OCI-LY1 (cell line): Measurements from ENCODE around the gene HDHD5.

Experiments
- H2AFZ ChIP-seq: fragments of 200-600 bp; sonication (generic), shearing (Covaris generic); 2 replicates; pipeline ENCODE4 v1.6.0; 2014; ENCODE audit warnings: antibody characterized with exemption, mild to moderate bottlenecking, low read length
- H3F3A ChIP-seq: fragments of 200-600 bp; sonication (generic), shearing (Covaris generic); 2 replicates; pipeline ENCODE4 v1.6.0; 2014; ENCODE audit warnings: mild to moderate bottlenecking, antibody characterized with exemption, low read length, moderate library complexity; ENCODE audit not compliant: insufficient read depth
- H3K27ac ChIP-seq: fragments of 200-600 bp; sonication (generic); 2 replicates; pipeline ENCODE4 v1.5.1; 2014; ENCODE audit warnings: low read length, mixed run types, mild to moderate bottlenecking, low read depth; ENCODE audit not compliant: poor library complexity, severe bottlenecking
- H3K27me3 ChIP-seq: fragments of 200-600 bp; sonication (generic); 2 replicates; pipeline ENCODE4 v1.6.0; 2014; ENCODE audit warnings: antibody characterized with exemption, mild to moderate bottlenecking, low read length, moderate library complexity; ENCODE audit not compliant: insufficient read depth
- H3K36me3 ChIP-seq: fragments of 200-600 bp; sonication (generic); 2 replicates; pipeline ENCODE4 v1.6.1; 2014; ENCODE audit warnings: mild to moderate bottlenecking, antibody characterized with exemption, low read length, moderate library complexity, mixed read lengths; ENCODE audit not compliant: insufficient read depth
- H3K4me1 ChIP-seq: fragments of 200-600 bp; sonication (generic); 2 replicates; pipeline ENCODE4 v1.5.1; 2014; ENCODE audit warnings: mild to moderate bottlenecking, low read length, moderate library complexity; ENCODE audit not compliant: insufficient read depth, severe bottlenecking
- H3K4me2 ChIP-seq: fragments of 200-600 bp; sonication (generic), shearing (Covaris generic); 2 replicates; pipeline ENCODE4 v1.6.1; 2014; ENCODE audit warnings: low read length
- H3K4me3 ChIP-seq: fragments of 200-600 bp; sonication (generic); 2 replicates; pipeline ENCODE4 v1.5.1; 2014; ENCODE audit warnings: low read length, low read depth, mild to moderate bottlenecking, mixed read lengths; ENCODE audit not compliant: poor library complexity, severe bottlenecking
- H3K79me2 ChIP-seq: fragments of 200-600 bp; shearing (Covaris generic); 2 replicates; pipeline ENCODE4 v1.6.1; 2016; ENCODE audit warnings: mixed run types, low read length, mixed read lengths; ENCODE audit not compliant: insufficient read depth
- H3K9ac ChIP-seq: fragments of 200-600 bp; sonication (generic), shearing (Covaris generic); 2 replicates; pipeline ENCODE4 v1.6.1; 2014; ENCODE audit warnings: mild to moderate bottlenecking, low read length, mixed read lengths
- H3K9me2 ChIP-seq: fragments of 200-600 bp; sonication (generic), shearing (Covaris generic); 2 replicates; pipeline ENCODE4 v1.6.1; 2014; ENCODE audit warnings: low read depth, mild to moderate bottlenecking, low read length, mixed read lengths
- H3K9me3 ChIP-seq: fragments of 200-600 bp; shearing (Covaris generic); 2 replicates; pipeline ENCODE4 v1.6.1; 2014; ENCODE audit warnings: low read length, mixed read lengths
- H4K20me1 ChIP-seq: fragments of 200-600 bp; sonication (generic), shearing (Covaris generic); 2 replicates; pipeline ENCODE4 v1.6.0; 2016; ENCODE audit warnings: mild to moderate bottlenecking, low read length; ENCODE audit not compliant: insufficient read depth
- CTCF ChIP-seq: fragments of 200-600 bp; sonication (generic), shearing (Covaris generic); IDR thresholded peaks from 2 replicates; pipeline ENCODE4 v1.5.1; 2017; ENCODE audit warnings: mild to moderate bottlenecking, antibody characterized with exemption, low read length, moderate library complexity, mixed read lengths
- EZH2 ChIP-seq: fragments of 200-600 bp; sonication (generic), shearing (Covaris generic); IDR thresholded peaks from 2 replicates; pipeline ENCODE4 v1.8.0; 2017; ENCODE audit warnings: borderline replicate concordance, mixed run types, mild to moderate bottlenecking, antibody characterized with exemption, low read length, moderate library complexity, mixed read lengths

HDHD5 gene

DNA sequence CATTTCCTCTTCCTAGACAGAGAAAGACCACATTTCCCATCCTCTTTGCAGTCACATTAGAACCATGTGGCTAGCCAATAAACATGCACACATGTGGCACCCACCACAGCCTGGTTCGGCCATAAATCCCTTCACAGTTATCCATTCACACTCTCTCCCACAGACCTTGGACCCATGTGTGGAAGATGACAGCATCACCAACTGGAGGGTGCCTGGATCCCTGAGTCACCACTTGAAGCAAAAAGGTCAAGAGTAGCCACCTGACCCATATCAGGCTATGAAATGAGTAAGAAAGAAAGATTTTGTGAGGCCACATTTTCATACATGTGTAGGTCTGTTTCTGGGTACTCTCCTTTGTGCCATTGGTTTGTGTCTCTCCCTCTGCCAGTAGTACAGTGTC, 28.9 kb downstream of the HDHD5 start:
- no peaks in the 10 kb centered on the region for H3K9me3 ChIP-seq
- no peaks in the 10 kb centered on the region for H3F3A ChIP-seq
- TF ChIP-seq CTCF (no peak), EZH2 (no peak)
- no peaks in the 10 kb centered on the region for H3K27me3 ChIP-seq
- no peak overlapping the region for H3K9ac ChIP-seq
- no peak overlapping the region for H3K27ac ChIP-seq
- no peak overlapping the region for H3K4me3 ChIP-seq
- no peaks in the 10 kb centered on the region for H3K79me2 ChIP-seq
- H3K36me3 ChIP-seq: no peaks in the 10 kb centered on the region
- H3K4me1 ChIP-seq: peaks cover 20% of the 10 kb centered on the region
- no peaks in the 10 kb centered on the region for H3K9me2 ChIP-seq
- H3K4me2 ChIP-seq: no peak overlapping the region
- no peak overlapping the region for H2AFZ ChIP-seq
- no peaks in the 10 kb centered on the region for H4K20me1 ChIP-seq

DNA sequence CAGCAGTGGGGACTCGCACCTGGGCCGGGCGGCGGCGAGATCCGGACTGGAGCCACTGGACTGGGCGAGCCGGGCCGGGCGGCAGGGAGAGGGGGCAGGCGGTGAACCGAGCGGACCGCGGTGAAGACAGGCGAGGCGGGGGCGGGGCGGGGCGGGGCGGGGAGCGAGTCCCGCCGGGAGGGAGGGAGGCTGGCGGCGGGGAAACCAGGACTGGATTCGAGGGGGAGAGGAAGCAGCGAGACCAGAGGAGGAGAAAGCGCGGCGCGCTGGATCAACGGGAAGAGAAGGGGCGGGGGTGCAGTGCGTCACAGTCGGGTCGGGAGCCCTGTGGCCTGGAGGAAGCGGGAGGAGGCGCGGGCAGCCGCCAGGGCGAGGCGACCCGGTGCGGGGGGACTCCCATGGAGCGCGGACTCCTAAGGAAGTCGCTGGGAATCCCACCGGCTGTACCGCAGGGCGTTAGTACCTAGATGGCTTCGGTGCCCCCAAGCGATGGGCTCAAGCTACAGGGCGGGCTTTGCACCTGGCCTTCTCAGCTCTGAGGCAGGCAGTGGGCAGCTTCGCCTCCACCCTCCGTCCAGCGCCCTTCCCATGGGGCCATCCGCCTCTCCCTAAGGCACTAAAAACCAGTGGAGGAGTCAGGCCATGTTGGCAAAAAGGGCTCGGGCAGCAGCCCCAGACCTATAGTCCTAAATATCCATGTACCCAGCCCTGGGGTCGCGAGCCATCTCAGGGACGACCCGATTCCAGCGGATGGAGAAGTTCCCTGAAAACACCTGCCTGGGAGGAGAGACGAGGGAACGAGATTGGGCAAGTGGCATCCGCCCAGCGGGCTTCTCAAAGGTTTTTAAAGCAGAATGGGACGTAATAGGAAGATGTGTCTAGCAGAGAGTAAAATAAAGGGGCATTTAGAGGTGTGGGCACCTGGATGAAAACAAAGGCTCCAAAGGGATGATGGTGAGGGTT, 37.6 kb downstream of the HDHD5 start, which contains the start of gene TMEM121B:
Gene TMEM121B, minus strand, starts transcription at position 128 of the 963 bp plus-strand sequence. CDS start 233 bp downstream, outside the sequence.
- H4K20me1 ChIP-seq: no peaks in the 10 kb centered on the region
- H3K9me2 ChIP-seq: no peaks in the 10 kb centered on the region
- H3K9ac ChIP-seq: no peak within 1 kb of the TSS; the same call in 1 of the 2 replicates
- H3F3A ChIP-seq: no peaks in the 10 kb centered on the region
- H3K27ac ChIP-seq: no peak within 1 kb of the TSS
- H3K36me3 ChIP-seq: no peaks in the 10 kb centered on the region
- no peak for TF ChIP-seq EZH2
- no peak for TF ChIP-seq CTCF
- peak within 1 kb of the TSS; percentile 60 for H3K4me3 ChIP-seq
- peak within 1 kb of the TSS; percentile 71 for H3K4me2 ChIP-seq
- no peaks in the 10 kb centered on the region for H3K4me1 ChIP-seq
- H2AFZ ChIP-seq: no peak within 1 kb of the TSS
- no peaks in the 10 kb centered on the region for H3K27me3 ChIP-seq
- H3K79me2 ChIP-seq: no peaks in the 10 kb centered on the region
- H3K9me3 ChIP-seq: no peaks in the 10 kb centered on the region

DNA sequence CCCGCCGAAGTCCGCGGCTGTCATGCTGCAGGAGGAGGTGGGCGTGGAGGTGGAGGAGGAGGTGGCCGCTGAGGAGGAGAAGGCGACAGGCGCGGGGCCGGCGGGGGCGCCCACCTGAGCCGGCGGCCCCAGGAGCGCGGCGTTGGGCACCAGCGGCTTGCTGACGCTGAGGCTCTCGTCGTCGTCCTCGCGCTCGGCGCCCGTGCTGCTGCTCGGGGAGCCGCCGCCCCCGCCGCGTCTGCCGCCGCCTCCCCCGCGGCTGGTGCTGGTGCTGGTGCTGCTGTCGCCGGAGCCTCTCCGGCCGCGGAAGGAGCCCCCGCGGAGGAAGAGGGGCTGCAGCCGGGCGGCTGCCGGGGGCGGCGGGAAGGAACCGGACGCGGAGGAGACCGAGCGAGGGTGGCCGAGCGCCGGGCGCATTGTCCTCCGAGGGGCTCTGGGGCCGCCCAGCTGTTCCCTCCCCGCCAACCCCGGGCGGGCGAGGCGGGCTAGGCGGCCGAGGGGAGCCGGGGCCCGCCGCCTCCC, 38.3 kb downstream of the HDHD5 start:
- no peak for TF ChIP-seq EZH2
- no peak for TF ChIP-seq CTCF
- no peaks in the 10 kb centered on the region for H3K4me1 ChIP-seq
- H3K9me3 ChIP-seq: no peaks in the 10 kb centered on the region
- no peak overlapping the region for H3K27ac ChIP-seq
- no peak overlapping the region for H2AFZ ChIP-seq
- H3K9ac ChIP-seq: no peak overlapping the region; the same call in 1 of the 2 replicates
- no peaks in the 10 kb centered on the region for H3K36me3 ChIP-seq
- H3K79me2 ChIP-seq: no peaks in the 10 kb centered on the region
- no peaks in the 10 kb centered on the region for H4K20me1 ChIP-seq
- no peaks in the 10 kb centered on the region for H3F3A ChIP-seq
- H3K4me3 ChIP-seq: peak overlapping the region; percentile 60
- H3K4me2 ChIP-seq: peak overlapping the region; percentile 71
- H3K27me3 ChIP-seq: no peaks in the 10 kb centered on the region
- H3K9me2 ChIP-seq: no peaks in the 10 kb centered on the region
